HFFc6 (cell line): ENCODE measurements around the gene FBXO9. TPM values are rescaled to one million over a fixed set of nuclear protein-coding genes. Genes with fewer than 3 reads are reported as not detected.

Experiments used
- DNase-seq: peaks from one replicate; pipeline ENCODE4 v3.0.0-alpha.2; 2018
- H3K27ac Mint-ChIP-seq: 2 replicates; pipeline ENCODE4 v1.8.0; 2020; ENCODE audit warnings: mild to moderate bottlenecking, mixed read lengths
- H3K27me3 Mint-ChIP-seq: 2 replicates; pipeline ENCODE4 v1.8.0; 2021; ENCODE audit warnings: mild to moderate bottlenecking, moderate library complexity, mixed read lengths; ENCODE audit not compliant: insufficient read depth
- H3K36me3 Mint-ChIP-seq: 2 replicates; pipeline ENCODE4 v1.8.0; 2021; ENCODE audit warnings: low read depth, mixed read lengths
- H3K4me1 Mint-ChIP-seq: 2 replicates; pipeline ENCODE4 v1.8.0; 2020; ENCODE audit warnings: low read depth, mixed read lengths
- H3K4me3 Mint-ChIP-seq: 2 replicates; pipeline ENCODE4 v1.8.0; 2020; ENCODE audit warnings: mild to moderate bottlenecking, moderate library complexity, mixed read lengths
- H3K9me3 Mint-ChIP-seq: 2 replicates; pipeline ENCODE4 v1.8.0; 2020; ENCODE audit warnings: mild to moderate bottlenecking, mixed read lengths
- total RNA-seq, 6 experiments: library from RNA; stranded (reverse); fragmentation: NEBNext Ultra II Directional; extraction: Animal tissue kit (Norgen Biotek cat#: 25700); gene quantifications; 2 replicates in 1 of 6; 3 replicates in 5 of 6; pipeline ENCODE4 v1.2.3, GENCODE V29; 2021
- TF ChIP-seq, protein P1 (sequence below): fragments of 200-600 bp; sonication (generic); IDR thresholded peaks from 2 replicates; pipeline ENCODE4 v1.5.0; 2021; ENCODE audit warnings: antibody characterized with exemption, mild to moderate bottlenecking

FBXO9 gene
- total RNA-seq, 6 experiments from 2014 or later, result 105 to 135 (median 122) TPM

DNA sequence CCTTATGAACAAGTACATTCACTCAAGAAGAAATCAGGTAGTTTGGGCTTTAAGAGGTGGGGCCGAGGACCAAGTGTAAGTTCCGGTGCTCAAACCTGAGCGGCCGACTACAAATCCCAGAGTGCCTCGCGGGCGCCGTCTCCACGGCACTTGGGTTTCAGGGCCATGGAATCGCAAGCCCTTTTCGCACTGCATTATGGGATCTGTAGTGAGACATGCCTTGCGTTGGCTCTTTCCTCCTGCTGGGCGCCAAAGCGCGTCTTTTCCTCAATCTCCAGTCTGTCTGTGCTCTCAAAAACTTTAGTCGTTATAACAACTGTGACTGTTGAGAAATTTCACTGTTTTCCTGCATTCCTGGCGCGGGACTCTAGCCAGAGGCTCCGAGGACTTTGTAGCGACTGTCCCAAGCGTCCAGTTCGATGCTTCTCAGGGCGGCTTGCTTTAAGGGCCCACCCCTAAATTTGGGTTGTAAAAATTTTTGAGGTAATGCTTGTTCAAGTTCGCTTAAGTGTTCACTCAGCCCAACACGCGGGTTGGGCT is 408 bp upstream of the FBXO9 start:
- peak overlapping the region; percentile 94 for H3K4me3 Mint-ChIP-seq
- H3K4me1 Mint-ChIP-seq, result peaks cover 42% of the 10 kb centered on the region
- DNase-seq, result peak; percentile 96
- no peaks in the 10 kb centered on the region for H3K27me3 Mint-ChIP-seq
- no peaks in the 10 kb centered on the region for H3K9me3 Mint-ChIP-seq
- H3K27ac Mint-ChIP-seq, result peak overlapping the region; percentile 87
- no peaks in the 10 kb centered on the region; the same call in 1 of the 2 replicates for H3K36me3 Mint-ChIP-seq
- TF ChIP-seq, protein P1, sequence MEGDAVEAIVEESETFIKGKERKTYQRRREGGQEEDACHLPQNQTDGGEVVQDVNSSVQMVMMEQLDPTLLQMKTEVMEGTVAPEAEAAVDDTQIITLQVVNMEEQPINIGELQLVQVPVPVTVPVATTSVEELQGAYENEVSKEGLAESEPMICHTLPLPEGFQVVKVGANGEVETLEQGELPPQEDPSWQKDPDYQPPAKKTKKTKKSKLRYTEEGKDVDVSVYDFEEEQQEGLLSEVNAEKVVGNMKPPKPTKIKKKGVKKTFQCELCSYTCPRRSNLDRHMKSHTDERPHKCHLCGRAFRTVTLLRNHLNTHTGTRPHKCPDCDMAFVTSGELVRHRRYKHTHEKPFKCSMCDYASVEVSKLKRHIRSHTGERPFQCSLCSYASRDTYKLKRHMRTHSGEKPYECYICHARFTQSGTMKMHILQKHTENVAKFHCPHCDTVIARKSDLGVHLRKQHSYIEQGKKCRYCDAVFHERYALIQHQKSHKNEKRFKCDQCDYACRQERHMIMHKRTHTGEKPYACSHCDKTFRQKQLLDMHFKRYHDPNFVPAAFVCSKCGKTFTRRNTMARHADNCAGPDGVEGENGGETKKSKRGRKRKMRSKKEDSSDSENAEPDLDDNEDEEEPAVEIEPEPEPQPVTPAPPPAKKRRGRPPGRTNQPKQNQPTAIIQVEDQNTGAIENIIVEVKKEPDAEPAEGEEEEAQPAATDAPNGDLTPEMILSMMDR, result no peak

DNA sequence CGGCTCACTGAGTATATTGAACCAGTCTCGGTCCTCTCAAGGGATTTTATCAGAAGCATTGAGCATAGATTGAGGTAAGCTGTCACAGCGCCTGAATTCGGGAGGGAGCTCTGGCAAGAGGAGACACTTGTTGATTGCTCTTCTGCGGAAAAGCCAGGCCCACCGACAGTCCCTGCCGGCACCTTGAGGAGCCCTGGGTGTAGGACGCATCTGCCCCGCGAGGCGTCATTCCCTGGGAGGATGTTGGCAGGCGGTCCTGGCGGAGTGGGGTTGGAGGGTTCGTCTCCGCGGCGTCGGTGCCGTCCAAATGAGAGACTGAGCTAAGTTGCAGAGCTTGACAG is 843 bp downstream of the FBXO9 start:
- no peaks in the 10 kb centered on the region for H3K27me3 Mint-ChIP-seq
- no peaks in the 10 kb centered on the region; the same call in 1 of the 2 replicates for H3K36me3 Mint-ChIP-seq
- DNase-seq, result no peak
- H3K4me3 Mint-ChIP-seq, result peak overlapping the region; percentile 94
- TF ChIP-seq, protein P1, result no peak
- H3K27ac Mint-ChIP-seq, result peak overlapping the region; percentile 77
- H3K4me1 Mint-ChIP-seq, result peaks cover 36% of the 10 kb centered on the region
- no peaks in the 10 kb centered on the region for H3K9me3 Mint-ChIP-seq

DNA sequence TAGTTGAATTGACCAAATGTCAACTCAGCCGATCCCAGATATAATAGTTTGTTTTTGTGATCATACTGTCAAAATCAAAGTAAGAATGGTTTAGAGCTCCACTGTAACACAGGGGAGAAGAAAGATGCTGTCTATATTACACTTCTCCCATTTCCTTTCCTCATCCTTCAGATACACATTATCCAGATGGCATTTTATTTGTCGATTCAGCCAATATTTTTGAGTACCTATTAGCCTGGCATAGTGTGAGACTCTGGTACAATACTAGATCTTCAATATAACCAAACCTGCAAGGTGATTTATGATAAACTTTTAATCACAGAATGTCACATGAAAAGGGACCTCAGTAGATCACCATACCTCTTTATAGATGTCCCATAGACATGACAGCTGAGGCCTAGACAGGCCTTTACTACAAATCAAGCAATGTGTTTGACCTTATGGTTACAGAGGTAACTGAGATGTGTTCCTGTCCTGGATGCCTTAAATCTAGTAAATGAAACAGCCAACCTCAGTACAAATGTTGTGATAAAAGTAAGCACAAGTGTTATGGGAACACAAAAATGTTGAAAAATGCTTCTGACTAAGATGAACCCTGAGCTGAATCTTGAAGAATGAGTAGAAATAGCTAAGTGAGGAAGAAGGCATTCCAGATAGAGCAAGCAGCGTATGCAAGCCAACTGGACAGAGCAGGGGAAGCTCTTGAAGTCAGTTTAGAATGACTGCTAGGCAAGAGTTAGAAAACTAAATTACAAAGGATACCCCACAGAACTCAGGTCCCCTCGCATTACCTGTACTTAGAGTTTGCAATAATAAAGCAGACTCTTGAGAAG is 1.9 kb downstream of the FBXO9 start:
- peak overlapping the region; percentile 94 for H3K4me3 Mint-ChIP-seq
- H3K4me1 Mint-ChIP-seq, result peaks cover 34% of the 10 kb centered on the region
- H3K27me3 Mint-ChIP-seq, result no peaks in the 10 kb centered on the region; the same call in 1 of the 2 replicates
- peak overlapping the region; percentile 1; the same call in 1 of the 2 replicates for H3K27ac Mint-ChIP-seq
- peaks cover 2% of the 10 kb centered on the region for H3K36me3 Mint-ChIP-seq
- TF ChIP-seq, protein P1, result no peak
- no peaks in the 10 kb centered on the region for H3K9me3 Mint-ChIP-seq
- no peak for DNase-seq

DNA sequence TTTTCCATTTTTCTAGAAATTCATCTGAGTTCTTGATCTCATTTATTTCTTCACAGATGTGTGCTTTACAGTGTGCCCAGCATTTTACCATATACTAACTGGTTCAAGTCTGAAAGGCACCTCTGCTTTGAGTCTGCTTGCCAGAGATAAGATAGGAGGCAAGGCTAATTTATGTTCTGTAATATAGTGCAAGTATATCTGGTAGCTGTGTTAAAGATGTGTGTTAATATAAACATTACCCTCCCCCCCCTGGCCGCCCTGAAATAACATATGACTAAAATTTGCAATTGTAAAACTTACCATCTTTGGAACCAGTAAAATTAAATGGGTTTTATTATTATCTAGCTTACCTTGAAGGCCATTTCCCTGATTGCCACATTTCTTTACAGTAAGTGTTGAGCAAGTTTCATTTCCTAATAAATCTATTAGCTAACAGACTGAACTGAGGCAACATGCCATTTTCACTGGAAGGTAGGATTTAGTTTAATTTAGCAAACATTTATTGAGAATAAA is 2.7 kb downstream of the FBXO9 start:
- TF ChIP-seq, protein P1, result no peak
- H3K4me1 Mint-ChIP-seq, result peaks cover 25% of the 10 kb centered on the region
- H3K9me3 Mint-ChIP-seq, result no peaks in the 10 kb centered on the region
- H3K27me3 Mint-ChIP-seq, result no peaks in the 10 kb centered on the region; the same call in 1 of the 2 replicates
- no peak for DNase-seq
- no peak overlapping the region for H3K27ac Mint-ChIP-seq
- peaks cover 5% of the 10 kb centered on the region for H3K36me3 Mint-ChIP-seq
- H3K4me3 Mint-ChIP-seq, result no peak overlapping the region

DNA sequence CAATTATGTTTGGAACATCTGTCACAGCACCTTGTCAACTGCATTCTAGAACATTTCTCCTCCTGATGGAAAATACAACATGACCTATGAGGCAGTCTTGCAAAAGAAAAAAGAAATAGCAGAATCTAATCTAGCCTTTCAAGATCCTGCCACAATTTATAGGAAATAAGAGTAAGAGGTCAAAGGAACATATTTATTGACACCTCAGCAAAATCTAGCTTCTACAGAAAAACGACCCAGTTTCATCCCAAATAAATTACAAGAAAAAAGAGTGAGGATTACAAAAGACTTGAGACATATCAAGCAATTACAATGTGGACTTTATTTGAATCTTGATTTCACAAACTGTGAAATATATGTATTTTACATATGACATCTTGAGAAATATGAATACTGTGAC is 4.2 kb downstream of the FBXO9 start:
- no peak for DNase-seq
- Mint-ChIP-seq H3K27ac (no peak overlapping the region), H3K4me1 (peaks cover 22% of the 10 kb centered on the region), H3K4me3 (no peak overlapping the region), H3K36me3 (peaks cover 12% of the 10 kb centered on the region), H3K27me3 (no peaks in the 10 kb centered on the region; the same call in 1 of the 2 replicates), H3K9me3 (no peaks in the 10 kb centered on the region)
- TF ChIP-seq, protein P1, result no peak
